Cerebellar nuclear complex (tissue), 1 donor: ENCODE results near the gene TPRG1.

Source experiments
- DNase-seq, 2 experiments: peaks; one replicate each; lab custom pipeline; 2025; lab: John Stamatoyannopoulos, UW

The TPRG1 gene

GRCh38 chr3:189165092-189165612 is 6.6 kb upstream of the TPRG1 start:
- no peak for DNase-seq

GRCh38 chr3:189166321-189166720 is 5.5 kb upstream of the TPRG1 start:
- DNase-seq = no peak

DNA sequence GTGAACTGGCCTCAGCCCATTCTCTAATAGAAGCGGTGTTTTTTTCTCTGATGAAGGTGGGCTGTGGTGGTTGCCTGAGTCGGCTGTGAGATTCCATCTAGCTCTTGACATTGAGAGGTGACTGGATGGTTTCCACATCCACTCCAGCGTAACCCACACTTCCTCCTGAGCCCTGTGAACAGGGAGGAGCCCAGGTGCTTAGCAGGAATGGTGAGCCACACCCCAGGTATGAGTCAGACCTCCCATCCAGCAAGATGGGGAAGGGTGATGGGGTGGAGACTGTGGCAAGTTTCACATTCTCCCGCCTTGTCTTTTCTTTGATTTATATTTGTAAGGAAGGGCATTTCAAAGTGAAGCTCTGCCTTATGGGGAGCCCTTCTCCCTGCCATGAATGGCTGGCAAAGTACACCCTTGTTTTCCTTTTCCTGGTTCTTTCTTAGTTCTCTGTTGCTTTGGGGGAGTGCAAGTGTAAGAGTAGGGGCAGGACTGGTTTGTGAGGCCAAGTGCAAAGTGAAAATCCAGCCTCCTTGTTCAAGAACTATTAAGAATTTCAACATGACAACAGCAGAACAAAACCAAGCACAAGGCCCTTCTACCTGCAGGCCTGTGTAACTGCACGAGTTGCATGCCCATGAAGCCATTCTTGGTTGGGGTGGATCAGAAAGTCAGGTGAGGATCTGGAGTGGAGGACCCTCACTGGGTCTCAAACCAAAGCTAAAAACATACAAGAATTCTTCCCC is 4.6 kb upstream of the TPRG1 start:
- no peak for DNase-seq

DNA sequence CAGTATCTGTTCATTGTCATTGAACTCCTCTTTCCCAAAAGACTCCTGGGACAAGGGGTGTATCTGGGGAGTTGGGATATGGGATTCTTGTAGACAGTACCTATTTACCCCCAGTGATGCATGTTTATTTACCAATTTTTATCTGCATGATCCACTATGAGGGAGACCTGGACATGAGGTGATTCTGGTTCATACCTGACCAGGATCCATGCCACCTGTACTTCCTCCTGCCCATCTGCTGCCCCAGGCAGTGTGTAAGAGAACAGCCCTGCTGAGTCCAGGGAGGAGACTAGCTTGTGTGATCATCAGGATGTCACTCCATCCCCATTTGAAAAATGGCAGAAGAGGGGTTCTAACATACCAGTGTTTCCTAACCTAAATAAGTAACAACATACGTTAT is 3.1 kb upstream of the TPRG1 start:
- no peak for DNase-seq

DNA sequence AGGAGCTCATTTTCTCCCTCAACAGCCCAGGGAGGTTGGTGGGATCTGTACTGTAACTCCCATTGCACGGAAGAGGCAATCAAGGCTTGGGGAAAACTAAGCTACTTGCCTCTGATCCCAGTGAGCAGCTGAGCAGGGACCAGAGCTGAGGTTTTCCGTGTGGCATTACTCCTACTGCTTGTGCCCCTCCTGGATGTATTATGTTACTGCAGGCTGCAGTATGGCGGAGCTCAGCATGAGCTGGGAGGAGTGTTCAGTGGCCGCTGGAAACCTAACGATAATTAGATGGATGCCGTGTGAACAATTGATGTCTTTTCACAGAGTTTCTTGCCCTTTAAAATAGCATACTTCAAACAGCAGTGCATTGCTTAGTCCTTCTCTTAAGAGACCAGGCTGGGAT is 2.0 kb upstream of the TPRG1 start:
- DNase-seq = no peak

DNA sequence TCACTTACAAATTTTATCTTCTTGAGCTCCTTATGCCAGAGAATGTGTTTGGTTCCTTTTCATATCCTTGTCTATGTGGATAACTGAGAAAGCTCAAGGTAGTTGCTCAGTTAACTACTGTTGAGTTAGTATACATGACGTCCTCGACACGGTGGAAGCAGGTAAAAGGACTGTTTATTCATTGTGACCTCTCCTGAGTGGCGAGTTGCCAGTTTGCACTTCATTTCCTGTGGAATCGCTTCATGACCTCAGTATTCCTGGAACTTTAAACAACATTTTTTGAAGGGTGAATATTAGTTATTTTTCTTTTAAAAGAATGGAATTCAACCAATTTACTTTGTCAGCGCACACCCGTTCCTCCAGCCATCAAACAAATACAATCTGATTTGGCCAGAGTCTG is 1.2 kb upstream of the TPRG1 start:
- no peak for DNase-seq

GRCh38 chr3:189172668-189173419 is 1.1 kb downstream of the TPRG1 start:
- DNase-seq = no peak

GRCh38 chr3:189184566-189184965 is 12.8 kb downstream of the TPRG1 start:
- no peak for DNase-seq

DNA sequence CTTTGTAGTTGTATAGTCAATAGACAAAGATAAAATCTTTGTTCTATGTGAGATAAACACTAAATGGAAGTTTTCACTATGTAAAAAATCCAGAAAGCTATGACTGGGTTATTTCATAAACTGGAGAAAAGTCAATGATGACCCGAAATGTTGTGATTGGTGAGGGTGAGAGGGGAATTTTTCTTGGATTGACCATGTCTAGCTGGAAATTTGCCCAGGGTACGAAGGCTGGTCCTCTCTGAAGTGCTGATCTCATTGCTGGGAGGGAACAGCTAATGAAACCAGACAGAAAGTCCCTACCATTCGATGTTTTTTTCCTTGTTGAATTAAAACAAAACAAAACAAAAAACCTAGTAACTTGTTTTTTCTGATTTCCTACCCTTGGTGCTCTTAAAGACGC is 14.3 kb downstream of the TPRG1 start:
- DNase-seq = no peak

GRCh38 chr3:189188466-189188865 is 16.7 kb downstream of the TPRG1 start:
- no peak for DNase-seq

DNA sequence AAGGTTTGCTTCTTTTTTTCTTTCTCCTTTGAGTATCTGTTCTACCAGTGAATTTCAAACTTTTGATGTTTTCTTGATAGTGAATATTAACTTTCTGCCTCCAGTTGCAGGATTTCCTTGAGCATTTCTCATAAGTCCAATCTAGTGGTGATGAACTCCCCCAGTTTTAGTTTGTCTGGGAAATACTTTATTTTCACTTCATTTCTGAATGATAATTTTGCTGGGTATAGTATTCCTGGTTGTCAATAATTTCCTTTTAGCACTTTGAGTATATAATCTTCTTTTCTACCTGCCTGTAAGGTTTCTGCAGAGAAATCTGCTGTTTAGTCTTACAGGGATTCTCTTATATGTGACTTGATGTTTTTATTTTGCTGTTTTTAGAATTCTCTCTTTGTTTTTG is 21.0 kb downstream of the TPRG1 start:
- DNase-seq = no peak

DNA sequence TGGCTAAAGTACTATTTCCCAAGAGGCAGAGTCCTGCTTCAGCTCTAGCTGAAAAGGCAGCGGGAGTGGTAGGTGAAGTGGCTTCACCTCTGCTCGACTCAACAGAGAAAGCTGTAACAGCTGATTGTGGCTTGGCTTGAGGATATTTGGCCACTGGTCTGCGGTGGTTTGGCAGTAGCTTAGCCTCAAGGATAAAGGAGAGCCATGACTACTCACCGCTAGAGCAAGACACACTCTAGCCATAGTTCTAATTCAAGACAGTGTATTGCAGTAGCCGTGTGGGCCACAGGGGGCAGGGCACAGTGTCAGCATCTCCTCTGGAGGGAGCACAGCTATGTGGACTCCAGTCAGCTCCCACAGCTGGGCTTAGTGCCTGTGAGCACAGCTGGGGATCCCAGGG is 23.5 kb downstream of the TPRG1 start:
- no peak for DNase-seq

GRCh38 chr3:189202106-189202505 is 30.3 kb downstream of the TPRG1 start:
- no peak for DNase-seq

DNA sequence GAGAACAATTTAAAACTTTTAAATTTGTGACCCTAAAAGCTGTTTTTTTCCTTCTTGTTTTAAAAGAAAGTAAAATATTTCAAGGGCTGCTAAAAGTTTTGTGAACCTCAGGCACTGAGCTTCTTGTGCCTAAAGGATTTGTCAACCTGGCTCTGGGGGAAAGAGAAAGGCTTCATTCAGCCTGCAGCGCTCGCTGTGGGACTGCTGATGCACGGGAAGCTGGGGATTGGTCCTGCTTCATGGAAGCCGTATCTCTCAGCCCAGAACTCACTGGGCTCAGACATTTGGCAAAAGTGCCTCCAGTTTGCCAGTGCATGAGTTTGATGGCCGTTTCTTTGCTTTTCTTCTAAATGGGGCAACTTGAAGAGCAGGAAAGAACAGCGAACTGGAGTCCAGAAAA is 30.8 kb downstream of the TPRG1 start:
- DNase-seq = no peak

DNA sequence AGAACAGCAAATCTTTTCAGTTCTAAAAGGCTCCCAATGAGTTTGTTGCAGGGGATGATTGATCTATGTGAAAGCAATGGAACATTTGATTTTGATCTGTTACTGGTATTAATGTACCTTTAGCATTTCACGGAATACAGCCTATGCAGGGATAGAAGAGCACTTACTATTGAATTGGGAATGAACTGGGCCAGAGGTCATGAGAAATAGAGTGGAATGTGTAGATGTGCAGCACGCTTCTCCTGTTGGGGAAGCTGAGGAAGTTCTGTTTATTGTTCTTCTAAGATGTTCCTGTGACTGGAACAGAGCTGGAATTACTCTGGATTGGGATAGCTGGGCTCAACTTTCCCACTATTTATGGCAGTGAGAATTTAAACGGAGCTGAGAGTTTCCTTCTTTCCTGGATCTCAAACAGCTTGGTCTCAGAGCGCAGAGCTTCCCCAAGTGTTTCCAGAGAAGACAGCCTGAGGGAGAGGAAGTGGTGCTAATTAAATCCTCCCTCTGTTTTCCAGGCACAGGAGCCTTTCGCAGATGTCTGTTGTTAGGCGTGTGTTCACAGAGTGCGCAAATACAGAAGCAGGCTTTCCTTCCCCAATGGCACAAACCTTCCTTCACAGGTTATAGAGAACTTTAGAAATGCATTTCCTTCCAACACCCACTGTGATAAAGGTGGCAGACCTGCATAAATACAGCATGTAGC is 32.5 kb downstream of the TPRG1 start:
- no peak for DNase-seq

GRCh38 chr3:189204937-189205336 is 33.2 kb downstream of the TPRG1 start:
- DNase-seq = no peak

GRCh38 chr3:189210251-189210770 is 38.5 kb downstream of the TPRG1 start:
- no peak for DNase-seq

- DNase-seq = no peak
These were observed 40.9 kb downstream of the TPRG1 start for GRCh38 chr3:189212681-189213080.

GRCh38 chr3:189214651-189215050 is 42.9 kb downstream of the TPRG1 start:
- no peak for DNase-seq

- no peak for DNase-seq
These were observed 51.3 kb downstream of the TPRG1 start for GRCh38 chr3:189222927-189223636.

- DNase-seq = no peak
These were observed 53.7 kb downstream of the TPRG1 start for GRCh38 chr3:189225431-189225830.

- no peak for DNase-seq
These were observed 55.5 kb downstream of the TPRG1 start for GRCh38 chr3:189227249-189227648.
